Activated T-cell treated with anti-CD3 and anti-CD28 coated beads, Interleukin-2, amount 50 U/mL, for 24 hours (primary cell): Measurements from ENCODE around the gene PRKRA.

ENCODE experiments used
- DNase-seq: peaks from one replicate; pipeline ENCODE4 v3.0.0-alpha.2; 2020
- H3K27ac Mint-ChIP-seq: 2 replicates; pipeline ENCODE4 v1.8.0; 2020; ENCODE audit warnings: mild to moderate bottlenecking, mixed read lengths
- H3K27me3 Mint-ChIP-seq: 2 replicates; pipeline ENCODE4 v1.8.0; 2020; ENCODE audit warnings: mixed read lengths
- H3K36me3 Mint-ChIP-seq: 2 replicates; pipeline ENCODE4 v1.8.0; 2020; ENCODE audit warnings: low read depth, mixed read lengths
- H3K4me1 Mint-ChIP-seq: 2 replicates; pipeline ENCODE4 v1.8.0; 2020; ENCODE audit warnings: low read depth, mixed read lengths
- H3K4me3 Mint-ChIP-seq: 2 replicates; pipeline ENCODE4 v1.8.0; 2020; ENCODE audit warnings: mild to moderate bottlenecking, moderate library complexity, mixed read lengths
- H3K9me3 Mint-ChIP-seq: 2 replicates; pipeline ENCODE4 v1.8.0; 2020; ENCODE audit warnings: mixed read lengths

PRKRA gene

DNA sequence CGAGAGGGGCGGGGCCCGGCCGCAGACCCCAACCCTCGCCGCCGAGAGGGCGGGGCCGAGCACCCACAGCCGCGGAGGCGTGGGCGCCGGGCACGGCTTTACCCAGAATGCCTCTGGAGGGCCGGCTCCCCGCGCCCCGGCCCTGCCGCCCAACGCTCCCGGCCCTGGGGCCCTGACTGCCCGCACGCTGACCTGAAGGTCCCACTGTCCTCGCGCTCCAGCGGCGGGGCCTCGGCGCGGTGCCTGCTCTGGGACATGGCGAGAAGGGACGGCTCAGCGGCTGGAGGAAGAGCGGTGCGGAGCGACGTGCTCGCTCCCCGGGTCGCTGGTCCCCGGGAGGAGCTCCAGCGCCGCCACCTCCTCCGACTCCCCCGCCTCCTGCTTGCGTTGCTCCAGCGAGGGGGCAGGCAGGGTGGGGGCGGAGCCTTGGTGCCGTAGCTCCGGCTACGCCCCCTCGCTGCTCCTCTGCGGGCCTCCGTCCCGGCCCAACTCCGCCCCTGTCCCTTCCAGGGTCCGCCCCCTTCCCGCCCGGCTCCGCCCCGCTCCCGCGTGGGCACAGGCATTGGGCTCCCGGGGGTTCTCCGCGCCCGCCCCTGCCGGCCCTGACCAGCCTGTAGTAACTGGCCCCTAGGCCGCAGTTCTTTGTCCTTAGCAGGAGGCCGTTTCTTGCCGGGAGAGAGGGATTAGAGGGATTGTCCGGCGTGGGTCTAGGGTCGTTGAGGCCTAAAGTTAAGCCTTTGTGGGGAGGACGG, at the start of gene PRKRA, which contains the start of gene PJVK:
Gene PRKRA, minus strand, starts transcription at position 402 of the 752 bp plus-strand sequence. Its CDS starts 145 bp downstream, at position 257.
Gene PJVK, plus strand, starts transcription at position 605 of the 752 bp plus-strand sequence. CDS start 2,032 bp downstream, outside the sequence.
- DNase-seq: peak; percentile 99
- H3K27me3 Mint-ChIP-seq: no peaks in the 10 kb centered on the region

DNA sequence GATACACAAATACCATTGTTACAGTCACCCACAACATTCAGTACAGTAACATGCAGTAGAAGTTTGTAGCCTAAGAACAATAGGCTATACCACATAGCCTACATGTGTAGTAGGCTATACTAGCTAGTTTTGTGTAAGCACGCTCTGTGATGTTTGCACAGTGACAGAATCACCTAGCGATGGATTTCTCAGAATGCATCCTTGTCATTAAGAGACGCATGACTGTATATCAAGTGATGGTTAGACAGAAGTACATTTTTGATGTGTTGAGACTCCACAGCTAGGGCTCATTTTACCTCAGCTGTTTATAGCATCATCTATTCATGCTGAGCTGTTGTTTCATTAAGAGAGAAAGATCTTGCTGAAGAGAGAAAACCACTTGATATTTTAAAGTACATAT, 48.7 kb upstream of the PRKRA start:
- no peaks in the 10 kb centered on the region for H3K27me3 Mint-ChIP-seq
- no peak for DNase-seq
- H3K4me3 Mint-ChIP-seq: no peak overlapping the region
- H3K4me1 Mint-ChIP-seq: peaks cover 3% of the 10 kb centered on the region
- no peak overlapping the region for H3K27ac Mint-ChIP-seq
- no peaks in the 10 kb centered on the region for H3K9me3 Mint-ChIP-seq
- H3K36me3 Mint-ChIP-seq: peaks cover 88% of the 10 kb centered on the region

More for the DNA sequence above, at the start of gene PRKRA, which contains the start of gene PJVK:
- Mint-ChIP-seq H3K36me3 (peaks cover 48% of the 10 kb centered on the region), H3K27ac (peak within 1 kb of the TSS; percentile 98), H3K9me3 (no peaks in the 10 kb centered on the region), H3K4me3 (peak within 1 kb of the TSS; percentile 88), H3K4me1 (peaks cover 34% of the 10 kb centered on the region)

DNA sequence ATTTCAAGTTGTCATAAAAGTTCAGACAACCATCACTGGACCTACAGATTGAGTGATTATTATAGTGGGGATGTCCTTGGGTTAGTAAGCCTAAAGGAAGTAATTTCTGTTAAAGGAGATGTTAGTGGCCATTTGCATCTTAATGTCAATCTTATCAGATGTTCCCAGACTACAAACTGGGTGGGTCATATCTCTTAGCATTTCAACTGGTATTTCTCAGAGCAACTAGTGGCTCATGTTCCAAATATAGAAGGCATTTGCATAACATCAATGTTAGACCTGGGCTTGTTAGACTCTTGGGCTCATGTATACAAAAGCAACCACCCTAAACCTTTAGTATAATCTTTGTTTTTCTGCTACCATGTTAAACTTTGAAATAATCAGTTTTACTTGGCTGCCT, 47.2 kb upstream of the PRKRA start:
- H3K4me3 Mint-ChIP-seq: no peak overlapping the region
- no peak for DNase-seq
- peaks cover 3% of the 10 kb centered on the region for H3K4me1 Mint-ChIP-seq
- H3K27ac Mint-ChIP-seq: no peak overlapping the region
- H3K27me3 Mint-ChIP-seq: no peaks in the 10 kb centered on the region
- H3K9me3 Mint-ChIP-seq: no peaks in the 10 kb centered on the region
- peaks cover 89% of the 10 kb centered on the region for H3K36me3 Mint-ChIP-seq

DNA sequence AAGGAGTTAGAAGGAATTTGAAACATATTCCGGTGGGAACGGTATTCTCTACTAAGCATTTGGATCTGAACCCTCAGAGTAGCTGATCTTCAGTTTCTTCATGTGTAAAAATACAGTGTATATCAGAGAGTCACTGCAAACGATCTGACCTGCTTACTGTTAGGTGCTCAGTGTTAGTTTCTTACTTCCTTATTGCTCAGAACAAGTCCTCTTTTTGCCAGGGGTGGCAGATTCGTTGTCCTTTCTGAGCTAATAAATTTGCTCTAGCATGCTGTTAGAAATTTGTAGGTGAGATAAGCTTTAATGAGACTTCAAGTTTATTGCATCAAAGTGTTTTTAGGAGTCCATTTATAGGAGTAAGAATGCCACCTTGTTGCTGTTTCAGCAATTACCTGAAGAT, 45.1 kb upstream of the PRKRA start:
- Mint-ChIP-seq H3K27ac (no peak overlapping the region), H3K36me3 (peaks cover 84% of the 10 kb centered on the region), H3K27me3 (no peaks in the 10 kb centered on the region), H3K4me1 (peaks cover 14% of the 10 kb centered on the region), H3K9me3 (no peaks in the 10 kb centered on the region), H3K4me3 (no peak overlapping the region)
- DNase-seq: no peak

DNA sequence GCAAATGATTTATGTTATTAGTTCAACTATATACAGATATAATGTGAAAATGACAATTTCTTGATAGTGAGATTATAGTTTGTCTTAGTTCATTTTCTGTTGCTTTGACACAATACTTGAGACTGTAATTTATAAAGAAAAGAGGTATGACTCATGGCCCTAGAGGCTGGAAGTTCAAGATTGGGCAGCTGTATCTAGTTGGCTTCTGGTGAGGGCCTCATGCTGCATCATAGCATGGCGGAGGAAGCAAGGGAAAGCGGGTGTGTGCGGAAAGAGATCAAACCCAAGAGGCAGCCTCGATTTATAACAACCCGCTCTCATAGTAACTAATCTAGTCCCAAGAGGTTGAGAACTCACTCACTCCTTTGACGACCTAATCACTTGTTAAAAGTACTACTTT, 40.6 kb upstream of the PRKRA start:
- Mint-ChIP-seq H3K27ac (no peak overlapping the region), H3K36me3 (peaks cover 90% of the 10 kb centered on the region), H3K27me3 (no peaks in the 10 kb centered on the region), H3K4me3 (no peak overlapping the region), H3K9me3 (no peaks in the 10 kb centered on the region), H3K4me1 (peaks cover 35% of the 10 kb centered on the region)
- DNase-seq: no peak

DNA sequence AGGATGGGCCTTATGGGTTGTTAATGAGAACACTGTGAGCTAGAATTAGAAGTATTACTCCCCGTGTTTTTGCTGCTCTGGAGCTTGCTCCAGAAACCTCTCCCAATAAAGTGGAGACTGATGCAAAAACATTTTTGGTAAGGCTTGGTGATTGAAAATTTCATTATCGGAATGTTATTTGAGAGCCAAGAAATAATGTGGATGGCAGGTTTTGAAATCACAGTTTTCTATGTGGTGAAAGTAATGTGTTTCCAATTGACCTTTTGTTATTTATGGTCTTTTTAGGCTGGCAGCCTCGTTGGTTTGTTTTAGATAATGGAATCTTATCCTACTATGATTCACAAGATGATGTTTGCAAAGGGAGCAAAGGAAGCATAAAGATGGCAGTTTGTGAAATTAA, 34.4 kb upstream of the PRKRA start:
- Mint-ChIP-seq H3K27me3 (no peaks in the 10 kb centered on the region), H3K4me1 (peaks cover 54% of the 10 kb centered on the region), H3K36me3 (peaks cover 53% of the 10 kb centered on the region), H3K9me3 (no peaks in the 10 kb centered on the region), H3K27ac (no peak overlapping the region), H3K4me3 (no peak overlapping the region)
- DNase-seq: no peak

DNA sequence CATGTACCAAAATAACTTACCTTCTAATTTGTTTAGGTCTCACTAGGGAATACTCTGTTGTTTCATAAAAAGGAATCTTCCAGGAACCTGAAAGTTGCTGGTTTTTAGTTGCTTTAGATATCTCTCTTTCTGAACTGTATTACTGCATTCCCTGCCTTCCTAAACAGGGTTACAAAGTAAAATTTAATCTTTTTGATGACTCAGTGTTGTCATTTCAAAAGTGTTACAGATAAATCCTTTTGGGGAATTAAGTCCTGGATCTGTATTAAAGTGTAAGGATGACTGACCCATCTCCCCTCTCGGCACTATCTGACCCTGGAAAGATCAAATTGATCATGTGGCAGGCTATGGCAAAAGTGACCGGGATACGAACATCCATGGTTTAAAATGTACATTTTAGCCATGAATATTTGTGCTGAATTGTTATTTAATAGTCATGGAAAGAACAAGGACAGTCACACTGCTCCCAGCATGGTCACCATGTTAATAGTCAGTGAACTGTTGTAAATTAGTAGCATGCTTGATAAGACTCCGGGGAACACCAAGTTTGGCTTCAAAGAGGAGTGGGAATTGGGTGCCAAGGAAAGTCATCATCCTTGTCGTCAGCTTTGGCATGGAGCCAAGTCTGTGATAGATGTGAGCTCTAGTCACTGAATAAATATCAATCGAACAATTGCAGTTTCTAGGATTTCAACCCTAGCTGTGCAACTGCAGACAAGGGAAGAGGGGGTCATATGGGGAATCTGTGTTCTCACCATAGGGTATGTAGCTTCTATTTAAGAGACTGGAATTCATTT, 33.5 kb upstream of the PRKRA start:
- Mint-ChIP-seq H3K36me3 (peaks cover 44% of the 10 kb centered on the region), H3K9me3 (no peaks in the 10 kb centered on the region), H3K27ac (no peak overlapping the region), H3K27me3 (no peaks in the 10 kb centered on the region), H3K4me1 (peaks cover 55% of the 10 kb centered on the region), H3K4me3 (no peak overlapping the region)
- no peak for DNase-seq

DNA sequence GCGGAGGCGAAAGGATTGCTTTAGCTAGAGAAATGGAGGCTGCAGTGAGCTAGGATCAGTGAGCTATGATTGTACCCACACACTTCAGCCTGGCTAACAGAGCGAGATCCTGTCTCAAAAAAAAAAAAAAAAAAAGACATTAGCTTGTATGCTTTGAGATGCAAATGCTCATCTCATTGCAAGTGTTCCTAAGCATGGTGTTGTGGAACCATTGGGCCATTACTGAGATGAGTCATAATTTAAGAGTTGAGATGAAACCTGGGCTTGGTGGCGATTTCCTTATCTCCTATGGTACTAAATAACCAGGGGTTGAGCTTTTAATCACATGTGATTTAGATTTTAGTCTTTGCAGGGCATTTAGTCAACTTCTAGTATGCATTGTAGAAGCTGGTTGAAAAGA, 31.5 kb upstream of the PRKRA start:
- no peaks in the 10 kb centered on the region for H3K27me3 Mint-ChIP-seq
- peaks cover 59% of the 10 kb centered on the region for H3K4me1 Mint-ChIP-seq
- H3K27ac Mint-ChIP-seq: peak overlapping the region; percentile 4
- peak overlapping the region; percentile 96 for H3K4me3 Mint-ChIP-seq
- H3K9me3 Mint-ChIP-seq: no peaks in the 10 kb centered on the region
- H3K36me3 Mint-ChIP-seq: peaks cover 34% of the 10 kb centered on the region
- DNase-seq: no peak

DNA sequence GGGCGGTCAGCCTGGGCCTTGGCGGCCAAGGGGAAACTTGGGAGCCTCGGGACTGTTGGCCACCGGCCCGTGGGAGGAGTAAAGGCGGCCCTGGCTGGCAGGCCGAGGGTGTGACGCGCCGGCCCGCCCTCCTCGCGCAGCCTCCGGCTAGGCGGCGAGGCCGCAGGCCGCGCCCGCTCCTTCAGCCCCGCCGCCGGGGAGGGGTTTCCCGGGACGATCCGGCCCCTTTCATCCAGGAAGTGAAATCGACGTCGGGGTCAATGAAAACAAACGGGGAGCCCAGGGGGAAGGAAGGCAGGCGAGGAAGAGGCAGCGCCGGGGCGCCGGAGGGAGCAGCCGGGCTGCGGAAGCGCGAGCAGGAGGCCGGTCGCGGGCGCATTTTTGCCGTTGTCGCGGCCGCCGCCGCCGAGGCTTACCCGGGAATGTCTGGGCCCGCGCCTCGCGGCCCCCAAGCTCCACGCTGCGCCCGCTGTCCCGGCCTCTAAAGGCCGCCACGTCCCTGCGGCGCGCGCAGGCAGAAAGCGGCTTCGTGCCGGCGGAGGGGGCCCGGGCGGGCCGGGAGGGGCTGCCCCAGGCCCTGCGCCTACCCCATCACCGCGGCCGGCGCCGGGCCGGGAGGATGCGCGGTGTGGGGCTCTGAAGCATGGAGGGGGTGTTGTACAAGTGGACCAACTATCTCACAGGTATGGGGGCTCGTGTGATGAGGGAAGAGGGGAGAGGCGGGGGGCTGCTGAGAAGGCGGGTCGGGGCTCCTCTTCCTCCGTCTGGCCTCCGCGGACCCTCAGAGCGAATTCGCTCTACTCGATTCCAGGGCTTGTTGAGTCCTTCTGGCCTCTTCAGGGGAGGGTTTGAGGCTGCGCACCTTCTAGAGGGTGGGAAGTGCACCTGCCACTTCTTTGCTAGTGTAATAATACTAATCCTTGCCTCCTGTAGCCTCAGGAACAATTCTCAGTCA, 29.5 kb upstream of the PRKRA start, which contains the start of gene PLEKHA3:
Gene PLEKHA3, plus strand, starts transcription at position 231 of the 955 bp plus-strand sequence. Its CDS starts 413 bp downstream, at position 644.
- peak; percentile 86 for DNase-seq
- Mint-ChIP-seq H3K9me3 (no peaks in the 10 kb centered on the region), H3K27me3 (no peaks in the 10 kb centered on the region), H3K36me3 (peaks cover 18% of the 10 kb centered on the region), H3K4me1 (peaks cover 58% of the 10 kb centered on the region), H3K27ac (peak within 1 kb of the TSS; percentile 98), H3K4me3 (peak within 1 kb of the TSS; percentile 96)

DNA sequence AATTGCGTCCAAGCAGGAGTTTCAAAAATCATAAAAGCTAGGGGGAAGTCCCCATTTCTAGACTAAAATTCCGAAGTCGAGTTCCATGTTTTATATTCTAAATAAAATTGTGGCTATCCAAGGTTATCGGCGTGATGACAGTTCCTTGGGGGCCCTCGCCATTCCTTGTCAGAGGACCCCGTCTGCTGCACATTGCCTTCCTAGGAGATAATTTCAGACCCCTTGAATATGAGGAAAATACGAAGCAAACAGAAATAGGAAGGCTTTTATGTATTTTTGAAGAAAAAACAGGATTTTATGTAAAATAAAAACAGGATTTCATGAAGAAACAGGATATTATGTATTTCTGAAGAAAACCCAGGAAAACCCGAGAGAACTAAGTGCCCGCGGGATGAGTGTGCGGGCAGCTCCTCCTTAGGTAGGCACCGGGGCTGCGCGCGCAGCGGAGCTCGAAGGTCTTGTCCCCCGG, 28.8 kb upstream of the PRKRA start:
- H3K27me3 Mint-ChIP-seq: no peaks in the 10 kb centered on the region
- no peaks in the 10 kb centered on the region for H3K9me3 Mint-ChIP-seq
- peak overlapping the region; percentile 96 for H3K4me3 Mint-ChIP-seq
- H3K27ac Mint-ChIP-seq: peak overlapping the region; percentile 98
- peaks cover 15% of the 10 kb centered on the region for H3K36me3 Mint-ChIP-seq
- DNase-seq: no peak
- peaks cover 57% of the 10 kb centered on the region for H3K4me1 Mint-ChIP-seq

DNA sequence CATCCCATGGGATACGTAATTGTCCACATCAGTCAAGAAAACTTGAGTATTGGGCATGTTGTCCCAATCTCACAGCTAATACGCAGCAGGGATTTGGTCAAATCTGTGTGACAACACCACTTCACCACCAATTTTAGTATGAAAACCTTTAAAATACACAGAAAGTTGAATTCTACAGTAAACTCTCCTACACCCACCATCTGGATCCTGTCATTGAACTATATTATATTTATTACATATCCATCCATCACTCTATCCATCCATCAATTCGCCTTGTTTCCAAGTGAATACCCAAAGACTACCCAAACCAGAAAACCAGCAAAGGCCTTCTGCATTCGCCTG, 28.3 kb upstream of the PRKRA start:
- DNase-seq: no peak
- Mint-ChIP-seq H3K9me3 (no peaks in the 10 kb centered on the region), H3K27ac (peak overlapping the region; percentile 98), H3K36me3 (peaks cover 15% of the 10 kb centered on the region), H3K4me3 (peak overlapping the region; percentile 96), H3K4me1 (peaks cover 51% of the 10 kb centered on the region), H3K27me3 (no peaks in the 10 kb centered on the region)

DNA sequence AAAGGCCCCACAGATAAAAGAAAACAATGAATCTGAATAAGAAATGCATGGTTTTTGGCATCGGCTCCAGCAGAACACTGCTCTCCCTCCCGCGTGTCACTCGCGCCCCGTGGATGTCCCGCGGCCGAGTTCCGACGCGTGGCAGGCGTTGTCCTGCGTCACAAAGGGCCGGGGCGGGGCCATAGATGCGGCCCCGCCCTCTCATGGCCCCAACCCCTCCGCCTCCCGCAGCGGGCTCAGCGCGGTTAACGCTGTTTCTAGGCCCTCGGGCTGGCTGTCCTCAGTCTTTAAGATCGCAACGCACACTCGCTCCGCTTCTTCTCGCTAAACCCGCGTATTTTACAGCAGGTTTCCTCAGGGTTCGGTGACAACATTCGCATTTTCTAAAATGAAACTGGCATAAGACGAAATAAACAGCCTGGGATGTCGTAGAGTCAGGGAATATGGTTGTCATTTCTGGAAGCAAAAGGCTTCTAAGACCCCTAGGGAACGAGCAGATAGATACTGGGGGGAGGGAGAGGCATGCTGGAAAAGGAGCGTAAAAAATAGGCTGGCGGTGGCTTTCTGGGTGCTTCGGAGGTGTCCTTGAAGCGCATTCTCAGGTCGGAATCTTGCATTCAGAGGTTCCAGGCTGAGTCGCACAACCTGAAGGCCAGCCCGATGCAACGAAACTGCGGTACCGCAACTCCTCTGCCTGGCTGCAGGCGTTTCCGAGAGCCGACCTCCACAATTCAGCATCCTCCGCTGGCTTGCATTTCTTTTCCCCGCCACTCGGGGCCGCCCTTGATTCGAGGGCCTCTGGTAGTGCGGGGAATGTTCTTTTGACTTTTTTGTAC, 27.7 kb upstream of the PRKRA start, which contains the start of gene FKBP7:
Gene FKBP7, minus strand, starts transcription at position 162 of the 836 bp plus-strand sequence. Its CDS starts 101 bp downstream, at position 61.
- H3K36me3 Mint-ChIP-seq: peaks cover 15% of the 10 kb centered on the region
- H3K27ac Mint-ChIP-seq: peak within 1 kb of the TSS; percentile 98
- peak within 1 kb of the TSS; percentile 96 for H3K4me3 Mint-ChIP-seq
- H3K4me1 Mint-ChIP-seq: peaks cover 48% of the 10 kb centered on the region
- no peaks in the 10 kb centered on the region for H3K9me3 Mint-ChIP-seq
- no peaks in the 10 kb centered on the region for H3K27me3 Mint-ChIP-seq
- DNase-seq: peak; percentile 86

DNA sequence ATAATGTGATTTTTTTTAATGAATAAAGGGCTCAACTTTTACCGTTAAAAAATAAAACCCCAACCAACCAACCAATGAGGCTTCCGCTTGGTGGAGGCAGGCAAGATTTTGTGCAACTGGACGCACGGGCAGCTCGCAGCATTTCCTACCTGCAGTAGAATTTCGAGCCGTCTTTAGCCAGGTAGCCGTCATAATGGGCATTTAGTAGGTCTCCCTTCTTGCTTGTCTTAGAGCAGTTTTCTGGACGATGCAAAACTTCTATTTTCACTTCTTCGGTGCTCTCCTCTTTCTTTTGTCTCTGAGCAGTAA, 27.1 kb upstream of the PRKRA start:
- Mint-ChIP-seq H3K4me3 (peak overlapping the region; percentile 96), H3K27ac (peak overlapping the region; percentile 98), H3K9me3 (no peaks in the 10 kb centered on the region), H3K36me3 (peaks cover 15% of the 10 kb centered on the region), H3K4me1 (peaks cover 48% of the 10 kb centered on the region), H3K27me3 (no peaks in the 10 kb centered on the region)
- DNase-seq: no peak
